ENCODE results near the gene DUS1L.

The DUS1L gene

DNA sequence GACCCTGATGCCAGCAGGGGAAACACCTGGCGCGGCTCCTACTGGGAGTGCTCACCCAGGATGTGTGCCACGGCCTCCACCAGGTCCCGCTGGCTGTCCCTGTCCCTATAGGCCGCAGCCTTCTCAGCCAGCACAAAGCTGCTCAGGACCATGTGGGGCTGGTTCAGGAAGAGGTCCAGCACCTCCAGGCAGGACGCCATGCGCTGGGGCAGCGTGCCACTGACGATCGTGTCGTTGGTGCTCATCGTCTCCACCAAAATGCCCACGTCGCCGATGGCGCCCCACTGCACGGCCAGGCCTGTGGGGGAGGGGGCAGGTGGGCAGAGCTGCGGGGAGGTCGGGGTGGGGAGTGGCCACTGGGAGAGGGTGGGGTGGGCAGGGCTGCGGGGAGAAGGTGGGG lies 15.9 kb upstream of the DUS1L start:
- Histone ChIP-seq H3K36me3 (ENCODE audit: control insufficient read depth, insufficient read depth, low read length) (peaks cover 61% of the 10 kb centered on the region), H3K27me3 (replicated peaks; ENCODE audit: control insufficient read depth, insufficient read depth, low read length) (no peaks in the 10 kb centered on the region), H3K4me3 (replicated peaks; ENCODE audit: low read depth, low read length) (no peak overlapping the region)
- TF ChIP-seq, protein P1, sequence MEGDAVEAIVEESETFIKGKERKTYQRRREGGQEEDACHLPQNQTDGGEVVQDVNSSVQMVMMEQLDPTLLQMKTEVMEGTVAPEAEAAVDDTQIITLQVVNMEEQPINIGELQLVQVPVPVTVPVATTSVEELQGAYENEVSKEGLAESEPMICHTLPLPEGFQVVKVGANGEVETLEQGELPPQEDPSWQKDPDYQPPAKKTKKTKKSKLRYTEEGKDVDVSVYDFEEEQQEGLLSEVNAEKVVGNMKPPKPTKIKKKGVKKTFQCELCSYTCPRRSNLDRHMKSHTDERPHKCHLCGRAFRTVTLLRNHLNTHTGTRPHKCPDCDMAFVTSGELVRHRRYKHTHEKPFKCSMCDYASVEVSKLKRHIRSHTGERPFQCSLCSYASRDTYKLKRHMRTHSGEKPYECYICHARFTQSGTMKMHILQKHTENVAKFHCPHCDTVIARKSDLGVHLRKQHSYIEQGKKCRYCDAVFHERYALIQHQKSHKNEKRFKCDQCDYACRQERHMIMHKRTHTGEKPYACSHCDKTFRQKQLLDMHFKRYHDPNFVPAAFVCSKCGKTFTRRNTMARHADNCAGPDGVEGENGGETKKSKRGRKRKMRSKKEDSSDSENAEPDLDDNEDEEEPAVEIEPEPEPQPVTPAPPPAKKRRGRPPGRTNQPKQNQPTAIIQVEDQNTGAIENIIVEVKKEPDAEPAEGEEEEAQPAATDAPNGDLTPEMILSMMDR (IDR thresholded peaks at IDR 0.05; ENCODE audit: insufficient read depth, low read length, poor library complexity, severe bottlenecking) = no peak
- no peak for DNase-seq (ENCODE audit: extremely low read depth, insufficient read length)

DNA sequence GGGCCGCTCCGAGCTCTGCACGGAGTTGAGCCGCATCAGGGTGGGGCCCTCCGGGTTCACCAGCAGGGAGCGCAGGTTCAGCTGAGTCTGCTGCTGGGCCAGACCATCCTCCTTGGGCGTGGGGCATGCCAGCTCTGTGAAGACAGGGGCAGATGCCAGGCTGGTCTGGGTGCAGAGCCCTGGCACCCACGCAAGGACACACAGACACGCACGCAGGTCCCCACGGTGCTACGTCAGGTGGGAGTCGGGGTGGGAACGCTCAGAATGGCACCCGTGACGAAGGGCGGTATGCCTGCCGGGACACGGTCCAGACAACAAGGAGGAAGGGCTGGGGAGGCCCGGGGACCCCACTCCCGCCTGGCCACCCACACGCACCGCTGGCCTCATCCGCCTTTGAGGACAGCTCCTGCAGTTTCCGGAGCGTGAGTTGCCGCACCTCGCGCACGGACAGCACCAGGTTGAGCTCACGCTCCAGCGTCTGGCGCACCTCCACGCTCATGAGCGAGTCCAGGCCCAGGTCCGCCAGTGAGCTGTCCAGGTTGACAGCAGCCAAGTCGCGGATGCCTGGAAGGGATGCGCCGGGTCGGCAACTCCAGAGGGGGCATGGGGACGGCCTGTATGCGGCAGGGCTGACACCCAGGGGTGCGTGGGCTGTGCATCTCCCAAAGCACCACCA lies 15.3 kb upstream of the DUS1L start:
- Histone ChIP-seq H3K4me3 (replicated peaks; ENCODE audit: low read depth, low read length) (no peak overlapping the region), H3K36me3 (ENCODE audit: control insufficient read depth, insufficient read depth, low read length) (peaks cover 55% of the 10 kb centered on the region), H3K27me3 (replicated peaks; ENCODE audit: control insufficient read depth, insufficient read depth, low read length) (no peaks in the 10 kb centered on the region)
- DNase-seq (ENCODE audit: extremely low read depth, insufficient read length) = no peak
- TF ChIP-seq, protein P1 (IDR thresholded peaks at IDR 0.05; ENCODE audit: insufficient read depth, low read length, poor library complexity, severe bottlenecking) = no peak

DNA sequence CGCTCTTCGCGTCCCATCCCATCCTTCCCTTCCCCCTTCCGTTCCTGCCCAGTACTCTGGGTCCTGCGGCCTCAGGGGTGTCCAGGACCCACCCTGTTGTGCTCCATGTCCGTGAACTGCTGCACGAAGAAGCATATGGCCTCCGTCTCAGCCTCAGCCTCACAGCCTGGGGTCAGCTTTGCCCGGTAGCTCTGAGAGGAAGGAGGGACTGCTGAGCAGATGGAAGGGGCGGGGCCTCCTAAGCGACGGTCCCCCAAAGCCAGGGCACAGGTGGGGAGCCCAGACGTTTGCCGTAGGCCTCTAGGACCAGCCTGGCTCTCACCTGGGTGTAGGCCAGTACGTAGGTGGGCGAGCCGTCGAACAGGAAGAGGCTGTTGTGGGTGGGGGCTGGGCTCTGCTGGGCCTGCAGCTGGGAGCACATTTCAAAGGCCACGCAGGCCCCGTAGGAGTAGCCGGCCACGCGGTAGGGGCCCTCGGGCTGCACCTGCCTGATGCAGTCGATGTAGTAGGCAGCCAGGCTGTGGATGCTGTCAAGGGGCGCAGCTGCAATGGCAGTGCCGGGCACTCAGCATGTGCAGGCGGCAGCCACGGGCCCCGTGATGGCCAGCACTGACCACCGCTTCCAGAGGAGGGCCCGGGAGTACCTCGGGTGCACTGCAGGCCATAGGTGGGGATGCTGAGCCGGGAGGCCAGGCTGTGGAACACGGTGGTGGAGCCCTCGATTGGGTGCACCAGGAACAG lies 14.6 kb upstream of the DUS1L start:
- no peaks in the 10 kb centered on the region for H3K27me3 ChIP-seq (replicated peaks; ENCODE audit: control insufficient read depth, insufficient read depth, low read length)
- no peak for DNase-seq (ENCODE audit: extremely low read depth, insufficient read length)
- peaks cover 52% of the 10 kb centered on the region for H3K36me3 ChIP-seq (ENCODE audit: control insufficient read depth, insufficient read depth, low read length)
- TF ChIP-seq, protein P1 (IDR thresholded peaks at IDR 0.05; ENCODE audit: insufficient read depth, low read length, poor library complexity, severe bottlenecking) = no peak
- no peak overlapping the region for H3K4me3 ChIP-seq (replicated peaks; ENCODE audit: low read depth, low read length)

DNA sequence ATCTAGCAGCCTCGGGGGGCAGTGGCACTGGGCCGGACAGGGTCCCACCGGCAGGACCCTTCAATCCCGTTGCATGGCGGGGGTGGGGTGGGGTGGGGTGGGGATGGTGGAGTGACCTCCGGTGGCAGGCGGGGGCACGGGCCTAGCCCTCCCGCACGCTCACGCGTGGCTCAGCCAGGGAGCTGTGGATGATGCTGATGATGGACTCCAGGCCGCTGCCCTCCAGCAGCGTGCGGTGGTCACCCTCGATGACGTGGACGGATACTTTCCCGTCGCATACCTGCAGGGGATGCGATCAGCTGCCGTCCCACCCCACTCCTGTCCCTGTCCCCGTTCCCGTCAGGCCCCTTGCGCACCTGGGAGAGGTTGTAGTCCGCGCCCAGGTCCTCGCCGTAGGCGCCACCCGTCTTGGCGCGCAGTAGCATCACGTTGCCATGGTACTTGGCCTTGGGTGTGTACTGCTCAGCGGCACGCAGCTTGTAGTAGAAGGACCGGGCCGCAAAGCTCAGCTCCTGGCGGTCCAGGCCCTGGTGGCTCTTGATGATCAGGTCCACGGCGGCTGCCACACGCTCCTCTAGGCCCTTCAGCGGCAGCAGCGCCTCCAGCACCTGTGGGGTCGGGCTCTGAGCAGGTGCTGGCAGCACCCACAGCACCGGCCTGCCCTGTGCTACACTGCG lies 13.5 kb upstream of the DUS1L start:
- Histone ChIP-seq H3K4me3 (replicated peaks; ENCODE audit: low read depth, low read length) (no peak overlapping the region), H3K36me3 (ENCODE audit: control insufficient read depth, insufficient read depth, low read length) (peaks cover 47% of the 10 kb centered on the region), H3K27me3 (replicated peaks; ENCODE audit: control insufficient read depth, insufficient read depth, low read length) (no peaks in the 10 kb centered on the region)
- TF ChIP-seq, protein P1 (IDR thresholded peaks at IDR 0.05; ENCODE audit: insufficient read depth, low read length, poor library complexity, severe bottlenecking) = no peak
- DNase-seq (ENCODE audit: extremely low read depth, insufficient read length) = no peak

DNA sequence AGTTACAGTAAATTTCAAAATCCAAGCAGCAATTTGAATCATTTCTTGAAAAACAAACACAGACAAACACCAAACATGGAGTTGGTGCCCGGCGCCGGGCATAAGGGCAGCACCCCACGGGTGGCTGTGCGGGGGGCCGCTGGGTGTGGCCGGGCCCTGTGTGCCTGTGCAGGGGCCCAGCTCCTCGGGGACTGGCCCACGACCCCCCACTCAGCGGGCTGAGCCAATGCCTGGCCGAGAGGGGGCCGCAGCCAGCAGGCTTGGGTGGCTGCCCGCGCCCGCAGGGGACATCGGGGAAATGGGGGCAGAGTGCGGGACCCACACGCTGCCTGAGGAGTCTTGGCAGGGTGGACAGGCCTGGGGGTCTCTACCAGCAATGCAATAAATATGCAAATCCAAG lies 12.8 kb upstream of the DUS1L start:
- Histone ChIP-seq H3K36me3 (ENCODE audit: control insufficient read depth, insufficient read depth, low read length) (peaks cover 40% of the 10 kb centered on the region), H3K27me3 (replicated peaks; ENCODE audit: control insufficient read depth, insufficient read depth, low read length) (no peaks in the 10 kb centered on the region), H3K4me3 (replicated peaks; ENCODE audit: low read depth, low read length) (no peak overlapping the region)
- no peak for DNase-seq (ENCODE audit: extremely low read depth, insufficient read length)
- TF ChIP-seq, protein P1 (IDR thresholded peaks at IDR 0.05; ENCODE audit: insufficient read depth, low read length, poor library complexity, severe bottlenecking) = no peak

All from GM06990 (cell line).